OCI-M2 (cell line): ENCODE measurements around the gene ANKS1B.
"Not testable (repeated sequence)": the region's sequence is repeated elsewhere in the genome, so short reads cannot be mapped to it uniquely, and the experiment has no call there.

Experiments used
- DNase-seq: peaks from one replicate; lab custom pipeline; 2025; ENCODE audit not compliant: unreplicated experiment; lab: John Stamatoyannopoulos, UW

Gene ANKS1B

GRCh38 chr12:98973395-98973794, 1011.3 kb downstream of the ANKS1B start:
- DNase-seq, result no peak

GRCh38 chr12:98970950-98971349, 1013.8 kb downstream of the ANKS1B start:
- no peak for DNase-seq

- DNase-seq, result no peak
Observed at GRCh38 chr12:98970210-98970609, 1014.5 kb downstream of the ANKS1B start.

- no peak for DNase-seq
Observed at GRCh38 chr12:98968896-98969295, 1015.8 kb downstream of the ANKS1B start.

GRCh38 chr12:98957135-98957534, 1027.6 kb downstream of the ANKS1B start:
- not testable (repeated sequence) for DNase-seq

GRCh38 chr12:98955284-98955683, 1029.5 kb downstream of the ANKS1B start:
- no peak for DNase-seq

- DNase-seq, result no peak
Observed at GRCh38 chr12:98954506-98954905, 1030.2 kb downstream of the ANKS1B start.

- DNase-seq, result no peak
Observed at GRCh38 chr12:98951406-98951805, 1033.3 kb downstream of the ANKS1B start.

GRCh38 chr12:98948343-98948949, 1036.3 kb downstream of the ANKS1B start:
- DNase-seq, result no peak

GRCh38 chr12:98945864-98946263, 1038.9 kb downstream of the ANKS1B start:
- DNase-seq, result no peak

- DNase-seq, result no peak
Observed at GRCh38 chr12:98939926-98940325, 1044.8 kb downstream of the ANKS1B start.

GRCh38 chr12:98939350-98939749, 1045.4 kb downstream of the ANKS1B start:
- DNase-seq, result no peak

- no peak for DNase-seq
Observed at GRCh38 chr12:98935847-98936246, 1048.9 kb downstream of the ANKS1B start.

- no peak for DNase-seq
Observed at GRCh38 chr12:98922871-98923270, 1061.9 kb downstream of the ANKS1B start.

GRCh38 chr12:98918176-98918863, 1066.4 kb downstream of the ANKS1B start:
- no peak for DNase-seq

GRCh38 chr12:98916106-98916505, 1068.6 kb downstream of the ANKS1B start:
- DNase-seq, result no peak

GRCh38 chr12:98912401-98912974, 1072.2 kb downstream of the ANKS1B start:
- no peak for DNase-seq

- DNase-seq, result no peak
Observed at GRCh38 chr12:98911396-98911795, 1073.3 kb downstream of the ANKS1B start.

- no peak for DNase-seq
Observed at GRCh38 chr12:98909746-98910145, 1075.0 kb downstream of the ANKS1B start.

- DNase-seq, result no peak
Observed at GRCh38 chr12:98908866-98909265, 1075.9 kb downstream of the ANKS1B start.

- DNase-seq, result no peak
Observed at GRCh38 chr12:98903875-98904274, 1080.9 kb downstream of the ANKS1B start.

GRCh38 chr12:98901189-98901588, 1083.5 kb downstream of the ANKS1B start:
- DNase-seq, result no peak
